Left ventricle myocardium inferior (tissue), 1 donor: ENCODE data around the gene ATOH8. TPM values are rescaled to one million over a fixed set of nuclear protein-coding genes. Genes with fewer than 3 reads are reported as not detected.

Source experiments
- DNase-seq: peaks from one replicate; pipeline ENCODE4 v3.0.0-alpha.2; 2020
- H3K27ac ChIP-seq: fragments of 200-600 bp; replicated peaks from 2 replicates; pipeline ENCODE4 v1.8.0; 2021
- H3K27me3 ChIP-seq: fragments of 200-600 bp; 2 replicates; pipeline ENCODE4 v1.8.0; 2021; ENCODE audit warnings: low read depth
- H3K36me3 ChIP-seq: fragments of 200-600 bp; 2 replicates; pipeline ENCODE4 v1.8.0; 2021
- H3K4me1 ChIP-seq: fragments of 200-600 bp; 2 replicates; pipeline ENCODE4 v1.8.0; 2021
- H3K4me3 ChIP-seq: fragments of 200-600 bp; 2 replicates; pipeline ENCODE4 v1.8.0; 2021; ENCODE audit warnings: mild to moderate bottlenecking, moderate library complexity
- H3K9me3 ChIP-seq: fragments of 200-600 bp; replicated peaks from 2 replicates; pipeline ENCODE4 v1.8.0; 2021
- intact Hi-C: fragments of 100-400 bp; cut with micrococcal nuclease; formaldehyde crosslinking; loops from one replicate; pipeline ENCODE4 v1.11.0; 2022
- total RNA-seq: library from RNA; stranded (reverse); fragmentation: NEBNext Ultra II Directional; extraction: Animal tissue kit (Norgen Biotek cat#: 25700); gene quantifications from one replicate; pipeline ENCODE4 v1.2.1, GENCODE V29; 2021
- TF ChIP-seq, protein P1 (sequence below): fragments of 200-600 bp; IDR thresholded peaks from 2 replicates; pipeline ENCODE4 v1.8.0; 2021; ENCODE audit warnings: antibody characterized with exemption, mild to moderate bottlenecking, borderline replicate concordance
- donor health status: DM: no; HTN: yes; CAD: no; lungs with severe emphysema.

ATOH8 gene
- total RNA-seq, 1 donor from 2014 or later: 23.3 TPM

DNA sequence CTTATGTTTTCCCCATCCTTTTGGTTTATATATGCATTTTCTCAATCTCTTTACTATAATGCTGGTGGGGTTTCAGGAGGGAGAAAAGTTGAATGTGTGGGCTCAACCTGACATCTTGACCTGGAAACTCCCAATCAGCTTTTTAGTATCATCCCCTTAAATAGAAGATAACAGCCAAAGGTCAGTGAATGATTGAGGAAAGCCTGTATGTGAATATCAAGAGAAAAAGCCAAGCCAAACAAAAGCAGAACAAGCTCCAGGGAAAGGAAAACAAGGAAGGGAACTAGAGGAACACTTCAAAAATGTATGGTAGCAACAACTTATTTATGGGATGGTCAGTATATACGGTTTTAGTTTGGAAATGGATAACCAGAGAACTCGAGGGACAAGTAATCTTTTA, 28.3 kb upstream of the ATOH8 start:
- no peak for DNase-seq
- Histone ChIP-seq H3K36me3 (no peaks in the 10 kb centered on the region), H3K4me1 (peaks cover 38% of the 10 kb centered on the region), H3K9me3 (no peaks in the 10 kb centered on the region), H3K27me3 (no peaks in the 10 kb centered on the region), H3K4me3 (no peak overlapping the region), H3K27ac (peak overlapping the region; percentile 26)
- TF ChIP-seq, protein P1, sequence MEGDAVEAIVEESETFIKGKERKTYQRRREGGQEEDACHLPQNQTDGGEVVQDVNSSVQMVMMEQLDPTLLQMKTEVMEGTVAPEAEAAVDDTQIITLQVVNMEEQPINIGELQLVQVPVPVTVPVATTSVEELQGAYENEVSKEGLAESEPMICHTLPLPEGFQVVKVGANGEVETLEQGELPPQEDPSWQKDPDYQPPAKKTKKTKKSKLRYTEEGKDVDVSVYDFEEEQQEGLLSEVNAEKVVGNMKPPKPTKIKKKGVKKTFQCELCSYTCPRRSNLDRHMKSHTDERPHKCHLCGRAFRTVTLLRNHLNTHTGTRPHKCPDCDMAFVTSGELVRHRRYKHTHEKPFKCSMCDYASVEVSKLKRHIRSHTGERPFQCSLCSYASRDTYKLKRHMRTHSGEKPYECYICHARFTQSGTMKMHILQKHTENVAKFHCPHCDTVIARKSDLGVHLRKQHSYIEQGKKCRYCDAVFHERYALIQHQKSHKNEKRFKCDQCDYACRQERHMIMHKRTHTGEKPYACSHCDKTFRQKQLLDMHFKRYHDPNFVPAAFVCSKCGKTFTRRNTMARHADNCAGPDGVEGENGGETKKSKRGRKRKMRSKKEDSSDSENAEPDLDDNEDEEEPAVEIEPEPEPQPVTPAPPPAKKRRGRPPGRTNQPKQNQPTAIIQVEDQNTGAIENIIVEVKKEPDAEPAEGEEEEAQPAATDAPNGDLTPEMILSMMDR: no peak
- intact Hi-C loops: no loop called here

DNA sequence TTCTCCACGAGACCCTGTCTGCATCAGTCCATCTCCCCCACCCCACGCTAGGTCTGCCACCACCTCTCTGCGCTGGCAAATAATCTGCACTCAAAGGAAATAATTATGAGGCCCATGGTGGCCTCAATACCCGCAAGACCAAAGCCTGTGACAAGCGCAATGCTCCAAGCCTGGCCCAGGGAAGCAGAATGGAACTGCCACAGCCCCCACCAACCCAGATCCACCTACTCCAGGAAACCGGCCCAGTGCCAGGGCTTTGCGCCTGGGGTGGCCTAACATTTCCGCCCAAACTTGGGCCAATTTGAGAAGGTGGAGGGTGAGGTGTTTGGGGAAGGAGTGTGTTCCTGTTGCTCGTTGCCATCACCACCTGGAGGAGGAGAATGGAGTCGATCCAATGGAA, 26.0 kb upstream of the ATOH8 start:
- TF ChIP-seq, protein P1: no peak
- Histone ChIP-seq H3K27ac (peak overlapping the region; percentile 67), H3K27me3 (no peaks in the 10 kb centered on the region), H3K4me1 (peaks cover 38% of the 10 kb centered on the region), H3K9me3 (no peaks in the 10 kb centered on the region), H3K36me3 (no peaks in the 10 kb centered on the region), H3K4me3 (no peak overlapping the region)
- no peak for DNase-seq
- intact Hi-C loops: loop anchor here (2.0 kb wide), 1 partner anchor 87 kb away; no protein-coding TSS in a partner anchor

DNA sequence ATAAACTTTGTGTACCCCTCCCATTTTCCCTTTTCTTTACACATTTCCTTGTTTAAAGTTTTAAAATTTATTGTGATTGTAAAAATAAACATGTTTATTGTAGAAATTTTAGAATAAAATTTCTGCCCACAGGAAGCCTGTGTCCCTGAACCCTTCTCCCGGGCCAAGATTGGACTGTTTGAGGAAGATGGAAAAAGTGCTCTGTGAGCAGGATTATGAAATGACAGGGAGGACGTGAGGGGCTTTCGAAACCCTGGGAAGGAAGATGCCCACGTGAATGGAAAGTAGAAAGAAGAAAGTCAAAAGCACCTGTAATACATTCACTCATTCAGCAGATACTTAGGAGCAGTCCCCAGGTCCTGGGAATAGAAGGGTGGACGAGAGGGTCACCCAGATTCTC, 25.4 kb upstream of the ATOH8 start:
- Histone ChIP-seq H3K4me3 (no peak overlapping the region), H3K27me3 (no peaks in the 10 kb centered on the region), H3K27ac (peak overlapping the region; percentile 67), H3K36me3 (no peaks in the 10 kb centered on the region), H3K4me1 (peaks cover 44% of the 10 kb centered on the region), H3K9me3 (no peaks in the 10 kb centered on the region)
- DNase-seq: no peak
- intact Hi-C loops: loop anchor here (2.0 kb wide), 1 partner anchor 86 kb away; no protein-coding TSS in a partner anchor
- TF ChIP-seq, protein P1: no peak

DNA sequence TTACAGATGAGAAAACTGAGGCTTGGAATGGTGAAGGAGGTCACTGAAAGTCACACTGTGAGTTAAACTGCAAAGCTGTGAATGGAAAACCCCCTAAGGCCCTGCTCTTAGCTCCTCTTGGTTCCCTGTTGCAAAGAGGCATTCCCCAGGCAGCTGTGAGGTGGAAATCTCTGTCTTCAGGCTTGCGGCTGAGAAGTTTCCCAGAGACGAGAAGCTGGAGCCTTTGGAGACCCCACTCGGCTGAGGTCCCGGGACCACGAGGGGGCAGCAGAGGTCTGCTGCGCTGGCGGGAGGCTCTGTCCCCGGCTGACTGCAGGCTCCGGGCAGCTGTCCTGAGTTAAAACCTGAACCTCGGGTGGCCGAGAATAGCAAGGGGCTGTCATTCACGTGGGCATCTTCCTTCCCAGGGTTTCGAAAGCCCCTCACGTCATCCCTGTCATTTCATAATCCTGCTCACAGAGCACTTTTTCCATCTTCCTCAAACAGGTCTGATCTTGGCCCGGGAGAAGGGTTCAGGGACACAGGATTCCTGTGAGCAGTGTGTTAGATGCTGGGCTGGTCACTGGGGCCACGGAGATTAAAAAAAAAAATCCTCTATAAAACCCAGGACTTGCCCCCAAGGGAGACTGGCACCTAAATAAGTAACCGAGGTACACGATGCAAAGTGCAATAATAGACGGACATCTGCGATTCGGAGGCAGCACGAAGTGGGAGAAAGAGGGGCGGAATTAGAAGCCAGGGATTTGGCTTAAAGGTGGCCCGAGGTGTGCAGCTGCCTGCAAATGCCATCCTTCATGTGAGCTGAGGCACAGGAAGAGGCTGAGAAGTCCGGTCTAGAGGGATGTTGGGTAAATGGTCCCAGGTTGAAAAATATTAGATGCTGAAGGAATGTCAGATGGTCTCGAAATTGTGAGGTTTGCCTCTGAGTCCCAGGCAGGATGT, 24.6 kb upstream of the ATOH8 start:
- intact Hi-C loops: loop anchor here (2.0 kb wide), 1 partner anchor 86 kb away; no protein-coding TSS in a partner anchor
- H3K27me3 ChIP-seq: no peaks in the 10 kb centered on the region
- peak overlapping the region; percentile 67 for H3K27ac ChIP-seq
- H3K9me3 ChIP-seq: no peaks in the 10 kb centered on the region
- TF ChIP-seq, protein P1: peak; percentile 100
- no peak overlapping the region for H3K4me3 ChIP-seq
- H3K36me3 ChIP-seq: no peaks in the 10 kb centered on the region
- H3K4me1 ChIP-seq: peaks cover 52% of the 10 kb centered on the region
- peak; percentile 91 for DNase-seq

DNA sequence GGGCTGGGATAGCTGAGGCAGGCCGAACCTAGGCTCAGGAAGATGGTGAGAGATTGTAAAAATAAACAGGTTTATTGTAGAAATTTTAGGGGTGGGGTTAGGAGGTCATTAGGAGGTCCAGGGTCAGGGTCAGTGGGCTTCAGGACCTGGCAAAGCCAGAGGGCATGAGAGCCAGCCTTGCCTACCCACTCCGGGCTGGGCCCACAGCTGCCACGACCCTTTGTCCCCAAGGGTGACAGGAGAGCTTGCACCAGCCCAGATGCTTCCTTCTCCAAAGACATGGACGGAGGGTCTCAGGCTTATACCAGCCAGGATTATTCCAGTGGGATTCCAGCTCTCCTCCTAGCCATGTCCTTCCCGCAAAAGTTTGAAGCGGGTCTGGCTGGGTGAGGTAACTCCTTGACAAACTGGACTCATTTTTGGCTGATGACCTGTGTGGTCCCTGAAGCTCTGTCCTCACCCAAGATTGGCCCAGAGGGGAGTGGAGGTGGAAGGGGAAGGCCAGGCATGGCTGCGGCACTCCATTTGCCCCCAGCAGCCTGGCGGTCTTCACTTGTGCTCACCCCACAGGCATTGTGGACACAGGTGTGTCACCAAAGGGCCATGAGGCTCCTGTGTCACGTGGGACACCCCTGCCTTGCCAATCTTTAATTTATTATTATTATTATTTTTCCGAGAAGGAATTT, 23.8 kb upstream of the ATOH8 start:
- TF ChIP-seq, protein P1: no peak
- Histone ChIP-seq H3K27me3 (no peaks in the 10 kb centered on the region), H3K27ac (peak overlapping the region; percentile 67), H3K36me3 (no peaks in the 10 kb centered on the region), H3K9me3 (no peaks in the 10 kb centered on the region), H3K4me1 (peaks cover 51% of the 10 kb centered on the region), H3K4me3 (no peak overlapping the region)
- DNase-seq: no peak
- intact Hi-C loops: loop anchor here (2.0 kb wide), 1 partner anchor 85 kb away; no protein-coding TSS in a partner anchor
